PFSK-1 (cell line): ENCODE measurements around the gene INPP5F.

Experiments
- FOXP2 ChIP-seq: optimal IDR thresholded peaks from 2 replicates; pipeline ENCODE3; 2011; ENCODE audit warnings: borderline replicate concordance, control low read depth, inconsistent platforms; ENCODE audit not compliant: insufficient read depth; ENCODE audit errors: extremely low read length, extremely low read depth
- POLR2AphosphoS5 ChIP-seq: IDR thresholded peaks from 2 replicates; pipeline ENCODE4 v1.6.1; 2012; ENCODE audit warnings: low read depth, mild to moderate bottlenecking, control low read depth, low read length, moderate library complexity
- SIN3A ChIP-seq: IDR thresholded peaks from 2 replicates; pipeline ENCODE4 v1.6.1; 2012; ENCODE audit warnings: mild to moderate bottlenecking, low read length, moderate library complexity, borderline replicate concordance; ENCODE audit not compliant: insufficient read depth
- TAF1 ChIP-seq: IDR thresholded peaks from 2 replicates; pipeline ENCODE4 v1.6.1; 2012; ENCODE audit warnings: low read length, control low read depth, borderline replicate concordance; ENCODE audit not compliant: insufficient read depth
- TF ChIP-seq, protein P1 (sequence below), 2 experiments: IDR thresholded peaks; 2 replicates each; pipeline versions ENCODE4 v1.6.1 to v1.8.0; 2011 to 2012; ENCODE audit warnings: low read depth in 2 of 2, low read length in 2 of 2, control low read depth in 1 of 2, inconsistent platforms in 1 of 2, mild to moderate bottlenecking in 1 of 2, moderate library complexity in 1 of 2; ENCODE audit not compliant: insufficient read depth in 1 of 2

INPP5F gene

DNA sequence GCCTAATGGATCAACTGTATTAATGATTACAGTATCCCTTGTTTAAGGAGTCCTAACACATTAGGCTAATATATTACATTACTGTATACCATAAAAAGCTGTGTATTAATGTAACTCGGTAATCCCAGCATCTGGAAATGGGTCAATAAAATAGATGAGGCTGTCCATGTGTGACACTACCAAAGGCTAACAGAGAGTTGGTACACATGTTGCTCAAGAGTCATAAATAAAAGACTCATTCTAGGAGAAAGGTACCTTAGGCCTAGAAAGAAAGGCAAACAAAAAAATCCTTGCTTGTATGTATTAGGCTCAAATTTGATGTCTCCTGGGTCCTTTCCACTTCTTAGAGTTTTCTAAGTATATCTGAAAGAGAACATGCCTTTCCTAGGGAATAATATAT is 132.2 kb downstream of the INPP5F start:
- TF ChIP-seq TAF1 (no peak), FOXP2 (no peak), POLR2AphosphoS5 (no peak), SIN3A (no peak)
- TF ChIP-seq, protein P1, sequence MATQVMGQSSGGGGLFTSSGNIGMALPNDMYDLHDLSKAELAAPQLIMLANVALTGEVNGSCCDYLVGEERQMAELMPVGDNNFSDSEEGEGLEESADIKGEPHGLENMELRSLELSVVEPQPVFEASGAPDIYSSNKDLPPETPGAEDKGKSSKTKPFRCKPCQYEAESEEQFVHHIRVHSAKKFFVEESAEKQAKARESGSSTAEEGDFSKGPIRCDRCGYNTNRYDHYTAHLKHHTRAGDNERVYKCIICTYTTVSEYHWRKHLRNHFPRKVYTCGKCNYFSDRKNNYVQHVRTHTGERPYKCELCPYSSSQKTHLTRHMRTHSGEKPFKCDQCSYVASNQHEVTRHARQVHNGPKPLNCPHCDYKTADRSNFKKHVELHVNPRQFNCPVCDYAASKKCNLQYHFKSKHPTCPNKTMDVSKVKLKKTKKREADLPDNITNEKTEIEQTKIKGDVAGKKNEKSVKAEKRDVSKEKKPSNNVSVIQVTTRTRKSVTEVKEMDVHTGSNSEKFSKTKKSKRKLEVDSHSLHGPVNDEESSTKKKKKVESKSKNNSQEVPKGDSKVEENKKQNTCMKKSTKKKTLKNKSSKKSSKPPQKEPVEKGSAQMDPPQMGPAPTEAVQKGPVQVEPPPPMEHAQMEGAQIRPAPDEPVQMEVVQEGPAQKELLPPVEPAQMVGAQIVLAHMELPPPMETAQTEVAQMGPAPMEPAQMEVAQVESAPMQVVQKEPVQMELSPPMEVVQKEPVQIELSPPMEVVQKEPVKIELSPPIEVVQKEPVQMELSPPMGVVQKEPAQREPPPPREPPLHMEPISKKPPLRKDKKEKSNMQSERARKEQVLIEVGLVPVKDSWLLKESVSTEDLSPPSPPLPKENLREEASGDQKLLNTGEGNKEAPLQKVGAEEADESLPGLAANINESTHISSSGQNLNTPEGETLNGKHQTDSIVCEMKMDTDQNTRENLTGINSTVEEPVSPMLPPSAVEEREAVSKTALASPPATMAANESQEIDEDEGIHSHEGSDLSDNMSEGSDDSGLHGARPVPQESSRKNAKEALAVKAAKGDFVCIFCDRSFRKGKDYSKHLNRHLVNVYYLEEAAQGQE (IDR thresholded peaks at IDR 0.05; ENCODE audit: insufficient read depth in 1 of 2, low read depth in 2 of 2, low read length in 2 of 2), result no peak

DNA sequence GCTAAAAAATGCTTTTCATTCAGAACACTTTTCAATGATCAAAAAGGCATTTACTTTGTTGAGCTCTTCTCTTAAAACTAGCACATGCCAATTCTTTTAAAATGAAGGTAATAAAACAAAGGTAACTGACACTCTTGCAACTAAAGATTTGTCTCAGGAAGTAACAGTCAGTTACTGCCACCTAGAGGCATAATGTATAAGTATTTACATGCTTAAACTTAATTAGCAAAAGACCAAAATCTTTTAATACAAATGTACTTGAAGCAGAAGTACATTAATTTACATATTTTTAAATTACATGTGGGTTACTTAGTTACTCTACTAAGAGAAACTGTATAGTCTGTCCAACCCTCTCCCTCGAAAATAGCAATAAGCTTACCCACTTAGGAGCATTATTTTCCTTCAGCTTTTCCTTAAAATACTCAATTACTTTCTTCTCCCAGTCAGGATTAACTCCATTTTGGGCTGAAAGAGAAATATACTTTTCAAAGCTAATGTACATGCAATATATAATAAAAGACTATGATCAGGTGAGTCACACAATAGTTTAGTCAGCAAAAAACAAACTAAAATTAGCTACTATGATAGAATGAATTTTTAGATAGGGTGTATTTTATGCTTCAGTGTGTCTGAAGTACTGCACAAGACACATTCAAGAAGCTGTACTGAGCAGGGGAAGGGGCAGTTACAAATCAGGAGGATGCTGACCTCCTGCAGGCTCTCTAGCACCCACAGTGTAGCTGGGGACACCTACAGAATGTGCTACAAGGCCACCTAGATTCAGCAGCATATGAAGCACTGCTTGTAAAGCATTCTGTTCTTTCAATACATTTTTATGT is 133.8 kb downstream of the INPP5F start:
- no peak for TF ChIP-seq TAF1
- no peak for TF ChIP-seq POLR2AphosphoS5
- TF ChIP-seq SIN3A, result no peak
- TF ChIP-seq FOXP2, result no peak
- TF ChIP-seq, protein P1 (IDR thresholded peaks at IDR 0.05; ENCODE audit: insufficient read depth in 1 of 2, low read depth in 2 of 2, low read length in 2 of 2), result no peak

DNA sequence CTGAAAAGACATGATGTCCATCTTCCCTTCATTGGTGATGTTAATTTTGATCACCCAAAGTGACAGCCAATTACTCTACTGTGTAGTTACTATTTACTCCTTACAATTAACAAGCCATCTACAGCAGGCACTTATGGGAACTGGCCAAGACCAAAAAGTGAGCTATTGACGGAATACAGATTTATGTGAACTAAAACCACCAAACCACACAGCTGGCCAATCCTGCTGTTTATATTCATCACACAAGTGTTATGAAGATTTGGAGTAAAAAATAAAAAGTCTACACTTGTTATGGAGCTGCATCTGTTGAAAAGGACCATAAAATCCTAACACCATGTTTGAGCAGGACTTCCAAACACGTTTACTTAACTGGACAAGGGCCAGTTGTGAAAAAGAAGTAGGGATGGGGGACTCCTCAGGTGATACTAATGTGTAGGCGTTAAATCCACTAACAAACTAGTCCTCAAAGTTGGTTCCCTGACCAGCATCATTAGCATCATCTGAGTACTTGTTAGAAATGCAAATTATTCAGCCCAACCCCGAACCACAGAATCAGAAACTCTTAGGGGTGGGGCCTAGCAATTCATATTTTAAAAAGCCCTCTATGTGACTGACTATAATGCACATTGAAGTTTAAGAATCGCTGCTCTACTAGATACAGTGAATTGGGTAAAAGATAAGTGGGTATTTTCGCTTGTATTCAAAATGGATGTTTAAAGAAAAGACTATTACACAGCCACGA is 135.2 kb downstream of the INPP5F start:
- TF ChIP-seq TAF1, result no peak
- TF ChIP-seq FOXP2, result no peak
- no peak for TF ChIP-seq SIN3A
- TF ChIP-seq, protein P1 (IDR thresholded peaks at IDR 0.05; ENCODE audit: insufficient read depth in 1 of 2, low read depth in 2 of 2, low read length in 2 of 2), result no peak
- no peak for TF ChIP-seq POLR2AphosphoS5

DNA sequence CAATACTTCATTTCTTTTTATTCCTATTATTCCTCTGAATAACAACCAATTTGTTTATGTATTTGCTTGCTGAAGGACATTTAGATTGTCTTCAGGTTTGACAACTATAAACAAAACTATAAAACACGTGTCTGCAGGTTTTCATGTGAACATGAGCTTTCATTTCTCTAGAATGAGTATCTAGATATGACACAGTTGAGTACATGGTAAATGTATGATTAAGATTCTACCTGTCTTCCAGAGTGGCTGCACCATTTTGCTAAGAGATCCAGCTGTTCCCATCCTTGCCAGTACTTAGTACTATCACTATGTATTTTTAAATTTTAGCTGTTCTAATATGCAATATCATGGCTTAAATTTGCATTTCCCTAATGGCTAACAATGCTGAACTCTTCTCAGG is 136.7 kb downstream of the INPP5F start:
- no peak for TF ChIP-seq TAF1
- TF ChIP-seq, protein P1 (IDR thresholded peaks at IDR 0.05; ENCODE audit: insufficient read depth in 1 of 2, low read depth in 2 of 2, low read length in 2 of 2), result no peak
- TF ChIP-seq FOXP2, result no peak
- no peak for TF ChIP-seq POLR2AphosphoS5
- no peak for TF ChIP-seq SIN3A
